WTC11 (cell line): ENCODE results near the gene GPATCH8.

ENCODE experiments used
- CREB1 ChIP-seq: sonication (generic); formaldehyde crosslinking; IDR thresholded peaks from 2 replicates; pipeline ENCODE4 v1.8.0; 2023; ENCODE audit warnings: mild to moderate bottlenecking, missing genetic modification reagents
- TF ChIP-seq, protein P1 (sequence below): sonication (generic); formaldehyde crosslinking; IDR thresholded peaks from 2 replicates; pipeline ENCODE4 v1.8.1; 2022; ENCODE audit warnings: low read depth, mild to moderate bottlenecking, moderate library complexity, missing genetic modification reagents, borderline replicate concordance

- TF ChIP-seq CREB1 (CRISPR knock-in tag): no peak
- TF ChIP-seq, protein P1, sequence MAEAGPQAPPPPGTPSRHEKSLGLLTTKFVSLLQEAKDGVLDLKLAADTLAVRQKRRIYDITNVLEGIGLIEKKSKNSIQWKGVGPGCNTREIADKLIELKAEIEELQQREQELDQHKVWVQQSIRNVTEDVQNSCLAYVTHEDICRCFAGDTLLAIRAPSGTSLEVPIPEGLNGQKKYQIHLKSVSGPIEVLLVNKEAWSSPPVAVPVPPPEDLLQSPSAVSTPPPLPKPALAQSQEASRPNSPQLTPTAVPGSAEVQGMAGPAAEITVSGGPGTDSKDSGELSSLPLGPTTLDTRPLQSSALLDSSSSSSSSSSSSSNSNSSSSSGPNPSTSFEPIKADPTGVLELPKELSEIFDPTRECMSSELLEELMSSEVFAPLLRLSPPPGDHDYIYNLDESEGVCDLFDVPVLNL: no peak
These were observed 127.8 kb downstream of the GPATCH8 start for GRCh38 chr17:44375196-44376017.
